ENCODE data around the gene RABGGTA.

Gene RABGGTA

DNA sequence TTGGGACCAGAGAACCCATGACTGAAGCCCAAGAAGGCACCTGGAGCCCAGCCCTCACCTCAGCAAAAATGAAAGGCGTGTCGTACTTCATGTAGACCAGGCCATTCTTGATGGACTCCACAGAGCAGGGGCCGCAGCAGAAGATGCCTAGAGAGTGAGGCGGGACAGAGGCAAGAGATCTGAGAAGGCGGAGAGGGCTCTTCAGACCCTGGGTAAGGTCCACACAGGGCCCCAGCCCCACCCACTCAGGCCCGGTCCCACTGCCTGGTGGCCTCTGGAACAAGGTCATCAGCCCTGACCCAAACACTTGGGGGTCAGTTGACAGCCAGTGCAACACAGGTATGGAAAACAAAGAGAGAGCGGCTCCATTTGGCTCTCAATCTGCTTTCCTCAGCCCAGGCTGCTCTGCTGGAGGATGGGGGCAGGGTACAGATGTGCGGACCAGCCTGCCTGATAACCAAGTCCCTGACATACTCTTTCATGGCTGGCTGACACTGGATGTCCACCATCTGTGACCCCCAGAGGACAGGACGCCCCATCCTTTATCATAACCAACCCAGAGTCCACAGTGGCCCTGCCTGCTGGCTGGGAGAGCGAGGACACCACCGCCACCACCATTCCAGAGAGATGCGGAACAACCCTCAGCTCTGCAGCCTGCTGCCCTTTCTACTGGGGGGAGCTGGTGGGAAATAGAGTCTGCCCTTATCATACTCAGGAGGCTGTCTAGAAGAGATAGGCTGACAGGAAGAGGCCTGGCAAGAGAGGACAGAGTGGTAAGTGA, 15.3 kb downstream of the RABGGTA start:
- TF ChIP-seq, protein P1, sequence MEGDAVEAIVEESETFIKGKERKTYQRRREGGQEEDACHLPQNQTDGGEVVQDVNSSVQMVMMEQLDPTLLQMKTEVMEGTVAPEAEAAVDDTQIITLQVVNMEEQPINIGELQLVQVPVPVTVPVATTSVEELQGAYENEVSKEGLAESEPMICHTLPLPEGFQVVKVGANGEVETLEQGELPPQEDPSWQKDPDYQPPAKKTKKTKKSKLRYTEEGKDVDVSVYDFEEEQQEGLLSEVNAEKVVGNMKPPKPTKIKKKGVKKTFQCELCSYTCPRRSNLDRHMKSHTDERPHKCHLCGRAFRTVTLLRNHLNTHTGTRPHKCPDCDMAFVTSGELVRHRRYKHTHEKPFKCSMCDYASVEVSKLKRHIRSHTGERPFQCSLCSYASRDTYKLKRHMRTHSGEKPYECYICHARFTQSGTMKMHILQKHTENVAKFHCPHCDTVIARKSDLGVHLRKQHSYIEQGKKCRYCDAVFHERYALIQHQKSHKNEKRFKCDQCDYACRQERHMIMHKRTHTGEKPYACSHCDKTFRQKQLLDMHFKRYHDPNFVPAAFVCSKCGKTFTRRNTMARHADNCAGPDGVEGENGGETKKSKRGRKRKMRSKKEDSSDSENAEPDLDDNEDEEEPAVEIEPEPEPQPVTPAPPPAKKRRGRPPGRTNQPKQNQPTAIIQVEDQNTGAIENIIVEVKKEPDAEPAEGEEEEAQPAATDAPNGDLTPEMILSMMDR (conservative IDR thresholded peaks at IDR 0.05; ENCODE audit: low read depth, low read length), result no peak
- Histone ChIP-seq H3K27me3 (ENCODE audit: insufficient read depth, low read depth) (no peaks in the 10 kb centered on the region), H3K4me3 (IDR thresholded peaks at IDR 0.05; ENCODE audit: insufficient read depth, low read depth, low read length) (no peak overlapping the region), H3K36me3 (ENCODE audit: insufficient read depth) (no peaks in the 10 kb centered on the region), H3K4me2 (no peak overlapping the region), H2AFZ (ENCODE audit: low read depth) (no peak overlapping the region), H4K20me1 (ENCODE audit: insufficient read depth) (no peaks in the 10 kb centered on the region), H3K79me2 (ENCODE audit: insufficient read depth, low read depth) (no peaks in the 10 kb centered on the region), H3K9ac (no peak overlapping the region), H3K4me1 (ENCODE audit: low read depth, poor library complexity, severe bottlenecking) (no peaks in the 10 kb centered on the region), H3K27ac (no peak overlapping the region)

DNA sequence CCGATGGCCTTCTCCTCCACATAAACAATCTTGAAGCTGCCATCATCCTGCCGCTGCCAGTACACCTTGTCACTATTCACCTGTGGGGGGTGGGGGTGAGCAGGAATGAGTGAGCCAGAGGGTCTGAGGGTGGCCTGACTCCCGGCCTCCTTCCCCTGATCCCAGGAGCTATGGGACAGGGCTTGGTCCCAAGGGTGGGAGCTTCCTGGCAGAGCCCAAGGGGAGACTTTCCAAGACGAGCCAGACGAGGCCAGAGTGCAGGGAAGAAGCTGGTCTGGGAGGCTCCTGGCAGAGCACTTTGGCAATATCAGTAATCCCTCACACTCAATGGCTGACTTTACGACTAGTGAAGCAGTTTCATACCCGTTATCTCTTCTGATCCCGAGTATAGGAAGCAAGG, 16.0 kb downstream of the RABGGTA start:
- Histone ChIP-seq H3K4me3 (IDR thresholded peaks at IDR 0.05; ENCODE audit: insufficient read depth, low read depth, low read length) (no peak overlapping the region), H3K27ac (no peak overlapping the region), H3K27me3 (ENCODE audit: insufficient read depth, low read depth) (no peaks in the 10 kb centered on the region), H3K36me3 (ENCODE audit: insufficient read depth) (no peaks in the 10 kb centered on the region), H3K4me2 (no peak overlapping the region), H3K4me1 (ENCODE audit: low read depth, poor library complexity, severe bottlenecking) (no peaks in the 10 kb centered on the region), H3K9ac (no peak overlapping the region), H3K79me2 (ENCODE audit: insufficient read depth, low read depth) (no peaks in the 10 kb centered on the region), H2AFZ (ENCODE audit: low read depth) (no peak overlapping the region), H4K20me1 (ENCODE audit: insufficient read depth) (no peaks in the 10 kb centered on the region)
- TF ChIP-seq, protein P1 (conservative IDR thresholded peaks at IDR 0.05; ENCODE audit: low read depth, low read length), result no peak

DNA sequence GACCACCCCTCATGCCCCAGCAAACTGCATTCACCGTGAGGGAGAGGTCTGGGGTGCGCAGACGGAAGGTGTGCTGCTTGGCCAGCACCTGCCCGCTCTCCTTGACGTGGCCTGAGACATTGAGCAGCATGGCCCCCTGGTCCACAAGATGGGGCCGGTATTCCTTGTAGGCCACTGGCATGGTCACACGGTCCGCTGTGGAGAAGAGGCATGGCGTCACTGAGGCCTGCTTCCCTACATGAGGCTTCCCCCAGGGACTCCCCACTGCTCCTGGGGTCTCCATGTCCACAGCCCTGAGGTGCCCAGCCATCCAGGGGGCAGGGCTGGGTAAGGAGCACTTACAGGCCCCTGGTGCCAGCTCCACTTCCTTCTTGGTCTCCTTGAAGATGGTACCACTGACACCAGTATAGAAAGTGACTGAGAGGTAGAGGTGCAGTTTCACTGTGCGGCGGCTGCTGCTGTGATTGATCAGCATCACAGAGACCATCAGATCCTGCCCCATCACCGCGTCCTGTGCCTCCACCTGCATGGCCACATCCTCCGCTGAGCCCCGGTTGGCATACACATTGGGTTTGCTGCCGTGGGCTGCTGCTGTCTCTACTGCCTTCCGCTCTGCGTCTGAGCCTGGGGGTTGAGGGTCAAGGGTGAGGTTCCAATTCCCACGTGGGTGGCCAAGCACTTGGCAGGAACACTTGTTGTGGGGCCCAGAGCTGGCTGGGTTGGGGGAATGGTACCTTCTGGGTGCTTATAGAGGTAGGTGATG, 16.6 kb downstream of the RABGGTA start:
- H3K27me3 ChIP-seq (ENCODE audit: insufficient read depth, low read depth), result no peaks in the 10 kb centered on the region
- no peak overlapping the region for H3K4me2 ChIP-seq
- no peak overlapping the region for H3K9ac ChIP-seq
- no peaks in the 10 kb centered on the region for H3K36me3 ChIP-seq (ENCODE audit: insufficient read depth)
- no peak overlapping the region for H3K27ac ChIP-seq
- no peaks in the 10 kb centered on the region for H3K79me2 ChIP-seq (ENCODE audit: insufficient read depth, low read depth)
- TF ChIP-seq, protein P1 (conservative IDR thresholded peaks at IDR 0.05; ENCODE audit: low read depth, low read length), result no peak
- no peaks in the 10 kb centered on the region for H3K4me1 ChIP-seq (ENCODE audit: low read depth, poor library complexity, severe bottlenecking)
- no peaks in the 10 kb centered on the region for H4K20me1 ChIP-seq (ENCODE audit: insufficient read depth)
- no peak overlapping the region for H3K4me3 ChIP-seq (IDR thresholded peaks at IDR 0.05; ENCODE audit: insufficient read depth, low read depth, low read length)
- no peak overlapping the region for H2AFZ ChIP-seq (ENCODE audit: low read depth)

DNA sequence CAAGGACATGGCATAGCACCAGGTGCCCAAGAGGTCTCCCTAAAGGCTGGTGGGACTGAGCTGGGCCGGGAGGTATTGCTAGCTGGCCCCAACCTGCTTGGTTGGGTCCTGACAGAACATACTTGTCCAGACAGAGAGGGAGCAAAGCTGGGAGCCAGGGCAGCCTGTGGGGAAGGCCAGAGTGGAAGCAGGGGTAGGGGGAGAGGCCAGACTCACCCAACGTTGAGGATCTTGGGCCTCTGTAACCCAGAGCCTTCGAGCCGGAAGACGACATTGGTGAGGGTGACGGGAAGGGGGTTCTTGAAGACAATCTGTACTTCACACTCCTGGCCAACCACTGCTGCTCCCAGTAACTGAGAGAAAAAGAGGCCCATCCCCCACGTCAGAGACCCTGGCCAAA, 17.5 kb downstream of the RABGGTA start:
- Histone ChIP-seq H3K4me2 (no peak overlapping the region), H2AFZ (ENCODE audit: low read depth) (no peak overlapping the region), H3K4me3 (IDR thresholded peaks at IDR 0.05; ENCODE audit: insufficient read depth, low read depth, low read length) (no peak overlapping the region), H3K27ac (no peak overlapping the region), H4K20me1 (ENCODE audit: insufficient read depth) (no peaks in the 10 kb centered on the region), H3K79me2 (ENCODE audit: insufficient read depth, low read depth) (no peaks in the 10 kb centered on the region), H3K36me3 (ENCODE audit: insufficient read depth) (no peaks in the 10 kb centered on the region), H3K27me3 (ENCODE audit: insufficient read depth, low read depth) (no peaks in the 10 kb centered on the region), H3K9ac (no peak overlapping the region), H3K4me1 (ENCODE audit: low read depth, poor library complexity, severe bottlenecking) (no peaks in the 10 kb centered on the region)
- TF ChIP-seq, protein P1 (conservative IDR thresholded peaks at IDR 0.05; ENCODE audit: low read depth, low read length), result no peak

Measured in KMS-11 (cell line).